Activated CD8-positive, alpha-beta memory T cell treated with anti-CD3 and anti-CD28 coated beads, Interleukin-2, amount 50 U/mL, for 24 hours (primary cell): ENCODE measurements around the gene TEX11.
"Not testable (repeated sequence)": the region's sequence is repeated elsewhere in the genome, so short reads cannot be mapped to it uniquely, and the experiment has no call there.

Experiments used
- DNase-seq: peaks from one replicate; pipeline ENCODE4 v3.0.0-alpha.2; 2020; ENCODE audit errors: extremely low read depth

The TEX11 gene

DNA sequence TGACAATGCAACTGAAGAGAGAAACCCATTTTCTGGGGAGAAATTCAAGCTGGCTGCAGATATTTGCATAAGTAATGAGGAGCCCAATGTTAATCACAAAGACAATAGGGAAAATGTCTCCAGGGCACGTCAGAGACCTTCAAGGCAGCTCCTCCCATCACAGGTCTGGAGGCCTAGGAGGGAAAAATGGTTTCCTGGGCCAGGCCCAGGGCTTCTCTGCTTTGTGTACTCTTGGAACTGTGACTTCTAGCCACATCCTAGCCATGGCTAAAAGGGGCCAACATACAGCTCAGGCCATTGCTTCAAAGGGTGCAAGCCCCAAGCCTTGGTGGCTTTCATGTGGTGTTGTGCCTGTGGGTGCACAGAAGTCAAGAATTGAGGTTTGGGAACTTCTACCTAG lies 321.4 kb downstream of the TEX11 start:
- DNase-seq, result not testable (repeated sequence)

DNA sequence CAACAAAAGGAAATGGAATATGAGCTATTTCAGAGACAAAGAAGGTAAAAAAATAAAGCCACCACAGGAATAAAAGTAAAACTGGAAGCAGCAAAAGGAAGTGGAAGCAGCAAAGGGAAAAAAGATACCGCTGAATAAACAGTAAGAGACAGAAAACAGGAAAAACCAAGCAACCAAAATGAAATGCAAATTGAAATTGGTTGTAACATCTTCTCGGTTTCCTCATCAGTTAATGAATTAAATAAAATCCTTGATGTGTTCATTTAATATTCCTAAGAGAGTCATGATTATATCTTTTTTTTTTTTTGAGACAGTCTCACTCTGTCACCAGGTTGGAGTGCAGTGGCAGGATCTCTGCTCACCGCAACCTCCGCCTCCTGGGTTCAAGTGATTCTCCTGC lies 331.1 kb downstream of the TEX11 start:
- no peak for DNase-seq

DNA sequence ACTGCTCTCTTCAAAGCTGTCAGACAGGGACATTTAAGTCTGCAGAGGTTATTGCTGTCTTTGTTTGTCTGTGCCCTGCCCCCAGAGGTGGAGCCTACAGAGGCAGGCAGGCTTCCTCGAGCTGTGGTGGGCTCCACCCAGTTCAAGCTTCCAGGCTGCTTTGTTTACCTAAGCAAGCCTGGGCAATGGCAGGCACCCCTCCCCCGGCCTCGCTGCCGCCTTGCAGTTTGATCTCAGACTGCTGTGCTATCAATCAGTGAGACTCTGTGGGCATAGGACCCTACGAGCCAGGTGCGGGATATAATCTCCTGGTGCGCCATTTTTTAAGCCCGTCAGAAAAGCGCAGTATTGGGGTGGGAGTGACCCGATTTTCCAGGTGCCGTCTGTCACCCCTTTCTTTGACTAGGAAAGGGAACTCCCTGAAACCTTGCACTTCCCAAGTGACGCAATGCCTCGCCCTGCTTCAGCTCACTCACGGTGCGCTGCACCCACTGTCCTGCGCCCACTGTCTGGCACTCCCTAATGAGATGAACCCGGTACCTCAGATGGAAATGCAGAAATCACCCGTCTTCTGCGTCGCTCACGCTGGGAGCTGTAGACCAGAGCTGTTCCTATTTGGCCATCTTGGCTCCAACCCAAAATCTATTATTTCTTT lies 338.5 kb downstream of the TEX11 start:
- not testable (repeated sequence) for DNase-seq

DNA sequence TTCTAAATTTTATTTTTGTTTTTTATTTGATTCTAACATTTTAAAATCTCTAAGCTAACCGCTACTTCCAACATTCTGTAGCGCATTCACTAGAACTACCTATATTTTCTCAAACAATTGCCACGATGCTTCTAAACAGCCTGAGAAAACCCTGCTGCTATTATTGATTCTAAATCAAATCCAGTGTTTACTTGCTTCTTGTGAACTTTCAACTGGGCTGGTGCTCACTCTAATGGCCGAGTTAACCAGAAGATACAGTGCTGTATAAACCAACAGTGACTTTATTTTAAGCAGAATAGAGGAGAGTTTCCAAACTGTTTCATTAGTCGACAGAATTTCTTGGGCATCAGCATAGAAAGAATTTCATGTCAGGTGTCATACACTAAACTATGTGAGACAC lies 353.6 kb downstream of the TEX11 start:
- DNase-seq, result no peak

GRCh38 chrX:70554523-70554922 lies 354.0 kb downstream of the TEX11 start:
- DNase-seq, result no peak

DNA sequence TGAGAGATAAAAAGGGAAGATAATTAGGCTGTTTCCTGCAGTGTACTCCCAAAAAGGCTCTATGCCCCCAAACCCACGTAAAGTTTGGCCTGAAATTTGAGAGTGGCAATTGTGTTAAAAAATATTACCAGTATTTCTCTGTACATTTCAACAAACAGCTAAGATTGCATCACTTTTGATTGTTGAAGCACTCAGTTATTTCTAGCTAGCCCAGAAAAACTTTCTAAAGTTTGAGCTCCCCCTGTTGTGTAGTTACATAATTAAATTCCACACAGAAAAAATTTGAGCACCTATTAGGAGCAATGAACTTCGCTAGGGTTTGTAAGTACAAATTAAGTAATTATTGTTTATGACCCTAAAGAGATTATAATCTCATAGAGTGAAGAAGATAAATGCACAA lies 354.4 kb downstream of the TEX11 start:
- no peak for DNase-seq

GRCh38 chrX:70553516-70553915 lies 355.0 kb downstream of the TEX11 start:
- DNase-seq, result no peak

GRCh38 chrX:70552130-70552704 lies 356.3 kb downstream of the TEX11 start:
- no peak for DNase-seq

- DNase-seq, result no peak
These were observed 359.1 kb downstream of the TEX11 start for GRCh38 chrX:70549429-70549828.

DNA sequence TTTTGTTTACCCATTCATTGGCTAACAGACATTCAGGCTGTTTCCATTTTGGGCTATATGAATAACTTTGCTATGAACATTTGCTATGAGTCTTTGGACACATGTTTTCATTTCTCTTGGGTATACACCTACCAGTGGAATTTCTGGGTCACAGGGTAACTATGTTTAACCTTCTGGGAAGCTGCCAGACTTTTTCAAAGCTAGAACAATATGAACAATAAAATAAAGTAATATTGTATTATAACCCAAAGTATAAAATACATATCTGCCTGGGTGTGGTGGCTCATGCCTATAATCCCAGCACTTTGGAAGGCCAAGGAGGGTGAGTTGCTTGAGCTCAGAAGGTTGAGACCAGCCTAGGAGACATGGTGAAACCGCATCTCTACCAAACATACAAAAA lies 373.3 kb downstream of the TEX11 start:
- no peak for DNase-seq

- DNase-seq, result no peak
These were observed 380.7 kb downstream of the TEX11 start for GRCh38 chrX:70527610-70528345.

DNA sequence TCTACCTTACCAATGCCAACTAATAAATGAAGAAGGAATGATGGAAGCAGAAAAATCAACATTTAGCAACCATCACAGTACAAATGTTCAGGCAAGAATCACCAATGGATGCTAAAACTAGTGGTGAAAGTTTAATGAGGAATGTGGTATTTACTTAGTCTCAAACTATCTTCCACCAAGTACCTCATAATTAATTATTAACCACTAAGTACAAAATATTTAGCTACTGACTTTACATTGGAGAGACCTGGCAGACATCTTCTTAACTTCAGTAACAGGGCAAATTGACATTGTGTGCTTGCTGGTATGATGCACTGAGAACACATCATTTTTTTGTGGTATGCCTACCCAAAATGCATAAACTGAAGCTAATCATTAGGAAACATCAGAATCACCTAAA lies 381.5 kb downstream of the TEX11 start:
- DNase-seq, result no peak

DNA sequence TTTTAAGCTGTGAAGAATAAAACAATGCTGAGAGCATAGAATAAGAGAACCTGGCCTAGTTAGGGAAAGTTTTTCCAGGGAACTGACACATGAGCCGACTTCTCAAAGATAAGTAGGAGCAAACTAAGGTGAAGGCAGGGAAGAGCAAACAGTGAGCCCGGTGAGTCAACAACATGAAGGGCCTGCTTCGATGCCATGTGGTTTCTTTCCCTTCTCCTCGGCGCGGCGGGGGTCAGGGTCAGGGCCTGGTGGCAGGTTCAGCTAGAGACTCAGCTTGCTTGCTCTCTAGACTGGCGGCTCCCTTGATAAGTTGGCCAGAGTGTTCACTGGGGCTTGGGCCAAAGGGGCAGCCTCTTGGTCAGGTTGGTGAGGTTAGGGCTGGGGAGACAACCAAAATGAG lies 382.8 kb downstream of the TEX11 start:
- DNase-seq, result no peak

DNA sequence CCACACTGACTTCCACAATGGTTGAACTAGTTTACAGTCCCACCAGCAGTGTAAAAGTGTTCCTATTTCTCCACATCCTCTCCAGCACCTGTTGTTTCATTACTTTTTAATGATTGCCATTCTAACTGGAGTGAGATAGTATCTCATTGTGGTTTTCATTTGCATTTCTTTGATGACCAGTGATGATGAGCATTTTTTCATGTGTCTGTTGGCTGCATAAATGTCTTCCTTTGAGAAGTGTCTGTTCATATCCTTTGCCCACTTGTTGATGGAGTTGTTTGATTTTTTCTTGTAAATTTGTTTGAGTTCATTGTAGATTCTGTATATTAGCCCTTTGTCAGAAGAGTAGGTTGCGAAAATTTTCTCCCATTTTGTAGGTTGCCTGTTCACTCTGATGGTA lies 392.8 kb downstream of the TEX11 start:
- DNase-seq, result not testable (repeated sequence)

GRCh38 chrX:70515270-70515669 lies 393.2 kb downstream of the TEX11 start:
- not testable (repeated sequence) for DNase-seq

DNA sequence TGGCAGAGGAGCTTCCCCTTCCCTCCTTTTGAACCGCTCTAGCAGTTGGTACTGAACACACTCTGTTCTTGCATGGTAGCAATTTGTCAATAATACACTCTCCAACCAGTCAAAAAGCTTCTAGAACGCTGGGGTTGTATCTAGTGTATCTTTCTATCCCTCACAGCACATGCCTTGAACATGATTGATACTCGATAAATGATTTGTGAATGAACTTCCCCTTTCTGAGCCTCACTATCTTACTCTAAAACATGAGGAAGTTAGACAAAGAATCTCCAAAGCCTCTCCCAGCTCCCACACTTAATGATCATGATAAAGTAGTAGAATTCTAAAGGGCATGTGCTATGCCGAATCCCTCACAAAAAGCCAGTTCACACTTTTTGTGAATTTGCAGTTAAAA lies 399.4 kb downstream of the TEX11 start:
- DNase-seq, result no peak

DNA sequence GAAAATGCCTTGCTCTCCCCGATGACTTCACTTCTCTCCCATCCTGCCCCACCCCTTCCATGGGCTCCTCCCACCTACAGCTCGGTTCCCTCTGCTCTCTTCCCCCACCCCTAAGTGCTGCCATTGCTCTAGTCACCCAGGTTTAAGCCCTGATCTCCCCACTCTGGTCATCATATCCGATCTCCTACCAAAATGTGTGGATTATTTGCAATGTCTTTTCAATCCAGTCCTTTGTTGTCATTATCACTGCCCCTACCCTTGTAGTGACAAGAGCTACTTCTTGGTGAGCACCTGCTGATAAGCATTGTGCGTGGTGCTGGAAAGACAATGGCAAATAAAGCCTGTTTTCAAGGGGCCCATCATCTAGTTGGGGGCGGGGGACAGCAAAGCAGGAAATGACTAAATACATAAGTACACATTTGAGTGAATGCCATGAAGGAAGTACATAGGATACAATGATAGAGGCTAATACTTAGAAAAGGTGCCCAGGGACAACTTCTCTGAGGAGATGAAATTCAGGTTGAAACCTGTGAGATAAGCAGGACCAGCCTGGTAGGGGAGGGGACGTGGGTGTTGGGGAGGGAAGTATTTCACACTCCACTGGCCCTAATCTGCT lies 400.1 kb downstream of the TEX11 start:
- DNase-seq, result no peak

DNA sequence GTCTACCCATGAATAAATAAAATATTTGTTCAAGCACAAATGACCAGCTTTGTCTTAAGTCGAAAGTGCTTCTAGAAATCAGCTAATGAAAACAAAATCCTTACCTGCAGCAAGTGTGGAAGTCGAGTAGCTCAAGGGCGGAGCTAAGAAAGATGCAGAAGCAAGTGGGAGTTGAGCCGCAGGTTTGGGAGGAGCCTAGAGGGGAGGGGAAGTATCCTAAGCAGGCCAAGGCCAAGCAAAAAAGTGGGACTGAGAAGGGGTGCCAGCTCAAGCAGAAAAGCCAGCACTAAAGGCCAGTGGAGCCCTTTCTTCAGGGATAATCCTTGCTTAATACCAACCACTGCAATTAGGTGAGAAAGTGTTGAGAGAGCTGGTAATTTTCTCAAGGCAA lies 403.1 kb downstream of the TEX11 start:
- DNase-seq, result no peak

DNA sequence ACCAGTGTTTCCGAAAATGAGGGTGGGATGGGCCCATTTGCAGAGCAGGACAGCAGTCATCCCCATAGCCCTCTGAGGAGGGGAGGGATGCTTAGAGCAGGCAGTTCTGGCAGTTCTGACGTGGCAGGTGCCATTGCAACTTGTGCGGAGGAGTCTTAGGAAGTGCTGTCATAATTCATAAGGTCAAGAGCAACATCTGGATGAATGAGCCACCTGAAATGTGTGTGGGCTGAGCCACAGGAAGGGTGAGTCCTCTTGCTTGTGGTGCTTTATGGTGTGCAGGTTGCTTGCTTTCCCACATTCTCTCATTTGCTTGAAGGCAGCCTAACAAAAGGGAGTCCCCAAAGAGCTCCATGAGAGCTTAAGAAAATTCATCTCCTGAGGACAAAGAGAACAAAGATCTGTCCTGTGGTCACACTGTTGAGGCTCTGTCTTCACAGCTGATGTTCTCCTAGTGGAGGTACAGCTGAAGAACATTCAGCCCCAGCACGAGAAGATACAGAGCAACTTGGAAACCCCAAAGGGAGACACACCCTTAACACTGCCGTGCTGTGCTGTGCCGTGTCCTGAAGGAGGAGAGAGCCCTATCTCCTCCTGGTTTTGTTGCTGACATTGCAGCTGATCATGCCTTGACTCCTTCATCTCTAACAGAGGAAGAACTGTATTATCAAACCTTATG lies 403.6 kb downstream of the TEX11 start:
- no peak for DNase-seq

DNA sequence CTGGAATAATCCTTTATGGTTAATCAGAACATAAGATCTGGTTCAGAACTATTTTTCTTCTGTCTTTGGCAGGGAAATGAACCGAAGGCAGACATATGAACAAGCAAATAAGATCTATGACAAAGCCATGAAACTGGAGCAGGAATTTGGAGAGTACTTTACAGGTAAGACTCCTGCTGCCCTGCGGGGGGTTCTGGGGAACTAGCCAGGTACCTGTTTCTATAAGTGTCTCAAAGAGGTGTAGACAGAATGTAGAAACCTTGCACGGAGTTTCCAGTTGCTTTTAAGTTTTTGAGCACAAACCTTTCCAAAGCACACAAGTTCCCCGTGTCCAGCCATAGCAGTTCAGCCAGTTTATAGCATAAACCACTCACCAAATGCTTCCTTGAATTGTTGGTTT lies 407.7 kb downstream of the TEX11 start:
- DNase-seq, result no peak

DNA sequence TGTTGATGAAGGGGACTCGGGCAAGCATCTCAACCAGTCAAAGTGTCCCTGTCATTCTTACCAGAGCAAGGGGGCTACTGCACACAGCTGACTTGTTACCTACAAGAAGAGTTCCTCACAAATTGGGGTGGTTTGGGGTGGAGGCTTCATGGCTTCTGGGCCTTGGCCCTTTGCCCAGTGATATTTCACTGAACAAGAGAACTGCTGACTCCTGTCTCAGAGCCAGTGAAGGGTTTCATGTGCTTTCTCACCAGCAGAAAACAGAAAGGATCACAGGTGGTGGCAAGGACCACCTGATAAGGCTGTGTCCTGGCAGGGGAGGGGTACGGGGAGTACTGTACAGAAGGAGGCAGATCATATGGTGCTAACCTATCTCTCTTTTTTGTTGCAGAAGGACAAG lies 410.4 kb downstream of the TEX11 start:
- no peak for DNase-seq

DNA sequence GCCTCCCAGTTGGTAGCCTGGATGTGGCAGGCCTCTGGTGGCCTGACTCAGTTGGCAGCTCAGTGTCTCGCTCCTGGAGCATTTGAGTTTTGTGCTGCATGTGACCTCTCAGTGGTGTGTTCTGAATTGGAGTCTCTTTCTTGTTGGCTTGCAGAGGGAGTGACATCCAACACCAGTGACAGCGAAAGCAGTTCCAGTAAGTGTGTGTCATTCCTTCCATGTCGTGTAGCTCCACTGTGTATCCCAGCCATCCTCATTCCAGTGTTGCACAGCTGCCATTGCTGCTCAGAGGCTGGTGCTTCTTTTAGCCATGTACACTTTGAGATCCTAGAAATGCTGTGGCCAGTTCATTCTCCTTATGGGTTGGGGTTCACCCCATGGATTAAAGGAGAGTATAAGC lies 411.5 kb downstream of the TEX11 start:
- DNase-seq, result no peak
